Sigmoid colon (tissue), 4 donors: ENCODE results near the gene OR2J3.

Experiments used
- POLR2A ChIP-seq, 2 donors: fragments of 450-650 bp; IDR thresholded peaks; one replicate each; pipeline ENCODE4 v1.6.1; 2016; ENCODE audit warnings: antibody characterized with exemption in 2 of 2, mild to moderate bottlenecking in 2 of 2, moderate library complexity in 2 of 2
- POLR2AphosphoS5 ChIP-seq, 4 donors: sonication (generic); formaldehyde crosslinking; IDR thresholded peaks; one replicate each; pipeline ENCODE4 v1.6.1; 2017; ENCODE audit warnings: antibody characterized with exemption in 4 of 4
- TF ChIP-seq, protein P1 (sequence below), 4 experiments: fragments of 450-650 bp in 3 of 4; fragments of 200-600 bp in 1 of 4; IDR thresholded peaks; one replicate each; pipeline ENCODE4 v1.5.1; 2016 to 2019; ENCODE audit warnings: antibody characterized with exemption in 4 of 4, mild to moderate bottlenecking in 3 of 4, moderate library complexity in 2 of 4

DNA sequence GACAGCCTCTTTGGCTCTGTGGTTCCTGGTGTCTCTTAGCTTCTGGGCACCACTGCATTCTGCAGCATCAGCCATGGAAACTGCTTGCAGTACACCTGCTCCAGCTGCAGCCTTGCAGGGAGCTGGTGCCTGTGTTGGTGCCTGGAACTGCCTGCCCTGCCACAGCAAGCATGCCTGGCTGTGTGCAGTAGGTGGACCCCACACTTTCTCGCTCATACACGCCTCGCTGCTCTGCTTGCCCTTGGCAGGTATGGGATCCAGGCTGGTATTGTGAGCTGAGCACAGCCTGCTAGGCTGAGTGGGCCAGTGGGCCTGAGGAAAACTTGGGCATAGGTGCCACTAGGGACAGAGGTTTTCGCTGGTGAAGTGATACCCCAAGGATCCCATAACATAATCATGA, 22.8 kb downstream of the OR2J3 start:
- TF ChIP-seq, protein P1, sequence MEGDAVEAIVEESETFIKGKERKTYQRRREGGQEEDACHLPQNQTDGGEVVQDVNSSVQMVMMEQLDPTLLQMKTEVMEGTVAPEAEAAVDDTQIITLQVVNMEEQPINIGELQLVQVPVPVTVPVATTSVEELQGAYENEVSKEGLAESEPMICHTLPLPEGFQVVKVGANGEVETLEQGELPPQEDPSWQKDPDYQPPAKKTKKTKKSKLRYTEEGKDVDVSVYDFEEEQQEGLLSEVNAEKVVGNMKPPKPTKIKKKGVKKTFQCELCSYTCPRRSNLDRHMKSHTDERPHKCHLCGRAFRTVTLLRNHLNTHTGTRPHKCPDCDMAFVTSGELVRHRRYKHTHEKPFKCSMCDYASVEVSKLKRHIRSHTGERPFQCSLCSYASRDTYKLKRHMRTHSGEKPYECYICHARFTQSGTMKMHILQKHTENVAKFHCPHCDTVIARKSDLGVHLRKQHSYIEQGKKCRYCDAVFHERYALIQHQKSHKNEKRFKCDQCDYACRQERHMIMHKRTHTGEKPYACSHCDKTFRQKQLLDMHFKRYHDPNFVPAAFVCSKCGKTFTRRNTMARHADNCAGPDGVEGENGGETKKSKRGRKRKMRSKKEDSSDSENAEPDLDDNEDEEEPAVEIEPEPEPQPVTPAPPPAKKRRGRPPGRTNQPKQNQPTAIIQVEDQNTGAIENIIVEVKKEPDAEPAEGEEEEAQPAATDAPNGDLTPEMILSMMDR (IDR thresholded peaks at IDR 0.05), result no peak
- TF ChIP-seq POLR2AphosphoS5 (IDR thresholded peaks at IDR 0.05) (no peak), POLR2A (IDR thresholded peaks at IDR 0.05) (no peak)
